Stomach smooth muscle (tissue), 2 donors: ENCODE measurements around the gene PIK3R1.
A peak's percentile ranks its signal among the peaks of the same experiment; 100 is the strongest.

Experiments used
- H3K27ac ChIP-seq: one replicate; pipeline ENCODE4 v1.7.0; 2013; ENCODE audit warnings: mild to moderate bottlenecking, low read length, inconsistent platforms
- H3K27me3 ChIP-seq, 2 donors: one replicate each; pipeline ENCODE4 v1.7.0; 2013; ENCODE audit warnings: low read length in 2 of 2; ENCODE audit not compliant: insufficient read depth in 2 of 2, control insufficient read depth in 1 of 2
- H3K36me3 ChIP-seq, 2 donors: one replicate each; pipeline ENCODE4 v1.7.0; 2013; ENCODE audit warnings: low read length in 2 of 2; ENCODE audit not compliant: control insufficient read depth in 2 of 2, insufficient read depth in 2 of 2
- H3K4me1 ChIP-seq: one replicate; pipeline ENCODE4 v1.7.0; 2013; ENCODE audit warnings: low read length; ENCODE audit not compliant: control insufficient read depth, insufficient read depth
- H3K4me3 ChIP-seq, 2 donors: one replicate each; pipeline ENCODE4 v1.7.0; 2013; ENCODE audit warnings: low read length in 2 of 2
- H3K9ac ChIP-seq, 2 donors: one replicate each; pipeline ENCODE4 v1.7.0; 2013; ENCODE audit warnings: low read length in 2 of 2, mild to moderate bottlenecking in 1 of 2
- H3K9me3 ChIP-seq, 2 donors: one replicate each; pipeline ENCODE4 v1.7.0; 2013; ENCODE audit warnings: low read length in 2 of 2; ENCODE audit not compliant: control insufficient read depth in 2 of 2
- donor health status: healthy.
- donor health status: Pancreatic carcinoma.

Gene PIK3R1

GRCh38 chr5:68270399-68270975 lies 54.9 kb downstream of the PIK3R1 start:
- Histone ChIP-seq H3K4me1 (peaks cover 46% of the 10 kb centered on the region), H3K4me3 (no peak overlapping the region), H3K9me3 (no peaks in the 10 kb centered on the region), H3K36me3 (no peaks in the 10 kb centered on the region), H3K27me3 (no peaks in the 10 kb centered on the region), H3K9ac (no peak overlapping the region), H3K27ac (no peak overlapping the region)

DNA sequence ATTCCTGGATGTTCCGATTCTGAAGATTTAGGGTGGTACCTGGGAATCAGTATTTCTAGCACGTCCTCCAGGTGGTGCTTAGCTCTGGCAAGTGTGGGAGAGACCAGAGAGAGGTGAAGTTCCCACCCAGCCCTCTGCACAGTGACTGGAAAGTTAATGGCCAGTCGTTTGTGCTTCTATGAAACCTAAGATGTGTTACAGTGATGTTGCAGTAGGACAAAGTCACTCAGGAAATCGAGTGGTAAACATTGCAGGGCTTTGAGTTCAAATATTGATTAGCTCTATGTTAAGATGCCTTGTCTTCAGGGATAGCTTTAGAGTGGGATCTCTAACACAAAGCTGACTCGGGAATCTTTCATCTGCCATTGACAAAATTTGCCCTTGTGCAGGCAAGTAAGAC lies 55.6 kb downstream of the PIK3R1 start:
- no peak overlapping the region for H3K27ac ChIP-seq
- H3K9ac ChIP-seq, result peak overlapping the region in 1 of 2 donors; percentile 26
- peaks cover 40% of the 10 kb centered on the region for H3K4me1 ChIP-seq
- no peaks in the 10 kb centered on the region for H3K27me3 ChIP-seq
- peaks cover 2% of the 10 kb centered on the region in 2 donors for H3K36me3 ChIP-seq
- H3K4me3 ChIP-seq, result no peak overlapping the region
- H3K9me3 ChIP-seq, result no peaks in the 10 kb centered on the region

- Histone ChIP-seq H3K27ac (no peak overlapping the region), H3K9me3 (no peaks in the 10 kb centered on the region), H3K36me3 (peaks cover 5 to 7% of the 10 kb centered on the region in 2 donors), H3K9ac (no peak overlapping the region), H3K4me3 (no peak overlapping the region), H3K27me3 (no peaks in the 10 kb centered on the region), H3K4me1 (peaks cover 32% of the 10 kb centered on the region)
These were observed 56.7 kb downstream of the PIK3R1 start for GRCh38 chr5:68272289-68272688.

DNA sequence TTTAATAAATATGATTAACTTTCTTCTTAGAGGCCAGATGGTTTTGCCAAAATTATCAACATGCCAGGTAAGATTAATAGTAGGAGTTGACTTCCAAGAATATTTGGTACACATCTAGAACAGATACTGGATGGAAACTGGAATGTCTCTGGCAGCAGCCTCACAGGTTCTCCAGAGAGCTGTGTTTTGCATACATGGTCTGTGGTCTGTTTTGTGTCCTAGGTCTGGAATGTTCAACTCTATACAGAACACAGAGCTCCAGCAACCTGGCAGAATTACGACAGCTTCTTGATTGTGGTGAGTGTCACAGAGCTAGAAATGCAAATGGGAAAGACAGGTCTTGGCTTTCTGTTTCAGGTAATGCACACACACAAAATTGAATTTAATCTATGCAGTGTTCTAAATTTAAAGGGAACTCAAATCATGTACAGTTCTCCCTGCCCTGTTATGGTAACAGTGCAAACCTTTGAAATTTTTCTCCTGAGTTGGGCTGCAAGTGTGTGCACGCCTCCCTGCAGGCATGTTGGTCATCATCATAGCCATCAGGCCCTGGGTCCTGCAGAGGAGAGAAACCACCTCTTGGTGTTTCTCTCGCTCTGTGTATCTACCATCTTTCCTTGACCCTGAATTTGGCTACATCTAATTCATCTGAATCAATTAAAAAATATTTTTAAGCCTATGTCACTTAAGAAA lies 58.3 kb downstream of the PIK3R1 start:
- Histone ChIP-seq H3K4me3 (no peak overlapping the region), H3K9ac (no peak overlapping the region), H3K36me3 (peaks cover 10 to 14% of the 10 kb centered on the region in 2 donors), H3K27ac (peak overlapping the region; percentile 50), H3K9me3 (no peaks in the 10 kb centered on the region), H3K4me1 (peaks cover 24% of the 10 kb centered on the region), H3K27me3 (no peaks in the 10 kb centered on the region)

GRCh38 chr5:68274847-68275651 lies 59.5 kb downstream of the PIK3R1 start:
- Histone ChIP-seq H3K9ac (no peak overlapping the region), H3K36me3 (peaks cover 16 to 20% of the 10 kb centered on the region in 2 donors), H3K4me1 (peaks cover 23% of the 10 kb centered on the region), H3K27ac (peak overlapping the region; percentile 50), H3K9me3 (no peaks in the 10 kb centered on the region), H3K27me3 (no peaks in the 10 kb centered on the region), H3K4me3 (no peak overlapping the region)

DNA sequence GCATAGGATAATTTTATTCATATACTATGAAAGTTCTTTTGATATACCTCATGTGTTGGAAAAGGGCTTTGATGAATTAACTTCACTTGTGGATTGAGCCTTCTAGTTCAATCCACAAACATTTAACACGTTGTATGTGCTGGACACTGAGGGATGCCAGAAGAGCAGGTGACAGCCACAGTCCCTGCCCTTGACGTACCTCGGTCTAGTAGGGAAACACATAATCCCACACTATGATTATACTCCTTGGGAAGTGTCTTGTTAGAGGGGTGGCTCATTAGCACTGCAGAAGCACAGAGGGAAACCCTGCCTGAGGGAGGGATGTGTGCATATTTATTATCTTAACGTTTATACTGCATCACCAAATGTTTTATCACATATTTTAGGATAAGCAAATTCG lies 61.2 kb downstream of the PIK3R1 start:
- H3K9ac ChIP-seq, result no peak overlapping the region
- H3K27ac ChIP-seq, result no peak overlapping the region
- H3K4me1 ChIP-seq, result peaks cover 18% of the 10 kb centered on the region
- H3K27me3 ChIP-seq, result no peaks in the 10 kb centered on the region
- H3K36me3 ChIP-seq, result peaks cover 26 to 33% of the 10 kb centered on the region in 2 donors
- H3K9me3 ChIP-seq, result no peaks in the 10 kb centered on the region
- H3K4me3 ChIP-seq, result no peak overlapping the region

GRCh38 chr5:68277431-68277830 lies 61.9 kb downstream of the PIK3R1 start:
- H3K9ac ChIP-seq, result no peak overlapping the region
- H3K36me3 ChIP-seq, result peaks cover 32 to 40% of the 10 kb centered on the region in 2 donors
- no peaks in the 10 kb centered on the region for H3K9me3 ChIP-seq
- H3K27ac ChIP-seq, result no peak overlapping the region
- H3K4me3 ChIP-seq, result no peak overlapping the region
- H3K27me3 ChIP-seq, result no peaks in the 10 kb centered on the region
- H3K4me1 ChIP-seq, result peaks cover 17% of the 10 kb centered on the region

DNA sequence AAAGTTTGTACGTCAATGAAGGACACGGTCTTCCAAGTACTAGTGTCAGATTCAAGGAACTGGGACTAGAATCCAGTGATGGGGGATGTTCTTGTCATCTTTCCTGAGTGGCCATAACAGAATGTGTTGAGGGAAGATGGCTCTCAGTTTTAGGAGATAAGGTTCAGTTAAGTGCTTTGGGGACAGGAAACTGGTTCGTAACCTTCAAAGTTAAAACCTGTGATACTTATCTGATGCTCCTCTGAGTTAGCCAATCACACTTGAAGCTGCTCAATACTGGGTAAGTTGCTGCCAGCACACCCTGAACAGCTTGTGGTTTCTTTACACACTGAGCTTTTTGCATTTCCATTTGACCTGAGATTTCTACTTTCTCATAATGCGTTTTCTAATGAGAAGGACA lies 64.4 kb downstream of the PIK3R1 start:
- Histone ChIP-seq H3K36me3 (peaks cover 32 to 45% of the 10 kb centered on the region in 2 donors), H3K4me1 (peaks cover 9% of the 10 kb centered on the region), H3K27me3 (no peaks in the 10 kb centered on the region), H3K9me3 (no peaks in the 10 kb centered on the region), H3K4me3 (no peak overlapping the region), H3K27ac (no peak overlapping the region), H3K9ac (no peak overlapping the region)

GRCh38 chr5:68282001-68282400 lies 66.4 kb downstream of the PIK3R1 start:
- Histone ChIP-seq H3K4me3 (no peak overlapping the region), H3K9me3 (no peaks in the 10 kb centered on the region), H3K9ac (no peak overlapping the region), H3K27ac (no peak overlapping the region), H3K4me1 (peaks cover 14% of the 10 kb centered on the region), H3K27me3 (no peaks in the 10 kb centered on the region), H3K36me3 (peaks cover 27 to 39% of the 10 kb centered on the region in 2 donors)

- Histone ChIP-seq H3K27ac (no peak overlapping the region), H3K9me3 (no peaks in the 10 kb centered on the region), H3K4me3 (no peak overlapping the region), H3K4me1 (peaks cover 23% of the 10 kb centered on the region), H3K36me3 (peaks cover 22 to 31% of the 10 kb centered on the region in 2 donors), H3K27me3 (no peaks in the 10 kb centered on the region), H3K9ac (no peak overlapping the region)
These were observed 68.2 kb downstream of the PIK3R1 start for GRCh38 chr5:68283766-68284165.
